B cell (primary cell): ENCODE data around the gene CARMIL1. TPM values are rescaled to one million over a fixed set of nuclear protein-coding genes. Genes with fewer than 3 reads are reported as not detected.

Experiments used
- ATAC-seq: fragments of 200-7000 bp; cut with Tn5 transposase; one replicate; pipeline ENCODE4 v1.10.0; 2021; ENCODE audit warnings: low read depth, mild to moderate bottlenecking, moderate number of reproducible peaks, moderate library complexity
- CTCF ChIA-PET: fragments of 350-600 bp; sonication (Branson Sonifier 250); formaldehyde crosslinking; loops from one replicate; lab custom pipeline; 2021; ENCODE audit warnings: antibody characterized with exemption, inconsistent platforms; lab: Charles Lee
- POLR2A ChIA-PET: fragments of 350-600 bp; sonication (Branson Sonifier 250); formaldehyde crosslinking; loops from one replicate; lab custom pipeline; 2021; ENCODE audit warnings: antibody characterized with exemption; lab: Charles Lee
- DNase-seq: peaks from one replicate; pipeline ENCODE4 v3.0.0; 2013
- H2AFZ ChIP-seq: 2 replicates; pipeline ENCODE4 v1.6.1; 2012; ENCODE audit warnings: mild to moderate bottlenecking, low read depth, low read length; ENCODE audit not compliant: insufficient read depth, poor library complexity, severe bottlenecking
- H3K27ac ChIP-seq, 2 donors: 1 replicate in 1 of 2; 2 replicates in 1 of 2; pipeline ENCODE4 v1.5.1; 2012 to 2013; ENCODE audit warnings: low read length in 2 of 2, mild to moderate bottlenecking in 2 of 2, moderate library complexity in 1 of 2
- H3K27me3 ChIP-seq, 4 experiments: fragments of 200-600 bp in 1 of 4; sonication (generic) in 1 of 4; replicated peaks in 1 of 4; 1 replicate in 2 of 4; 2 replicates in 2 of 4; pipeline versions ENCODE4 v1.6.1 to v1.7.0; 2013 to 2016; ENCODE audit warnings: low read length in 3 of 4, mild to moderate bottlenecking in 2 of 4, mixed read lengths in 1 of 4, moderate library complexity in 1 of 4; ENCODE audit not compliant: insufficient read depth in 4 of 4, control insufficient read depth in 3 of 4; ENCODE audit errors: control extremely low read depth in 1 of 4
- H3K36me3 ChIP-seq, 2 experiments: replicated peaks in 1 of 2; 1 replicate in 1 of 2; 2 replicates in 1 of 2; pipeline versions ENCODE4 v1.6.1 to v1.7.1; 2013; ENCODE audit warnings: low read length in 1 of 2; ENCODE audit not compliant: insufficient read depth in 2 of 2, control insufficient read depth in 1 of 2; ENCODE audit errors: control extremely low read depth in 1 of 2, extremely low read depth in 1 of 2
- H3K4me1 ChIP-seq, 2 donors: fragments of 200-600 bp in 1 of 2; sonication (generic) in 1 of 2; 1 replicate in 1 of 2; 2 replicates in 1 of 2; pipeline versions ENCODE4 v1.5.1 to v1.6.1; 2013 to 2017; ENCODE audit warnings: low read length in 2 of 2; ENCODE audit not compliant: control insufficient read depth in 2 of 2, insufficient read depth in 2 of 2
- H3K4me2 ChIP-seq: replicated peaks from 2 replicates; pipeline ENCODE3; 2012; ENCODE audit warnings: mild to moderate bottlenecking, low read depth, low read length; ENCODE audit not compliant: poor library complexity, severe bottlenecking
- H3K4me3 ChIP-seq, 5 experiments: fragments of 200-600 bp in 1 of 5; sonication (generic) in 1 of 5; 1 replicate in 3 of 5; 2 replicates in 2 of 5; pipeline versions ENCODE4 v1.5.1 to v1.7.0; 2011 to 2016; ENCODE audit warnings: low read length in 4 of 5, mild to moderate bottlenecking in 4 of 5, low read depth in 2 of 5, control low read depth in 1 of 5, moderate library complexity in 1 of 5; ENCODE audit not compliant: insufficient read depth in 1 of 5; ENCODE audit errors: control extremely low read depth in 1 of 5, extremely low read depth in 1 of 5
- H3K79me2 ChIP-seq: fragments of 200-600 bp; sonication (generic); one replicate; pipeline ENCODE4 v1.6.0; 2016; ENCODE audit warnings: low read length; ENCODE audit not compliant: control insufficient read depth, insufficient read depth
- H3K9ac ChIP-seq: fragments of 200-600 bp; sonication (generic); 2 replicates; pipeline ENCODE4 v1.6.1; 2017; ENCODE audit warnings: mild to moderate bottlenecking, low read length, moderate library complexity
- H3K9me3 ChIP-seq, 3 donors: one replicate each; pipeline versions ENCODE4 v1.6.1 to v1.7.1; 2013; ENCODE audit warnings: low read length in 2 of 3; ENCODE audit not compliant: control insufficient read depth in 2 of 3, insufficient read depth in 1 of 3; ENCODE audit errors: control extremely low read depth in 1 of 3
- H4K20me1 ChIP-seq: 2 replicates; pipeline ENCODE4 v1.6.0; 2012; ENCODE audit warnings: mild to moderate bottlenecking, low read length; ENCODE audit not compliant: insufficient read depth, control insufficient read depth, poor library complexity, severe bottlenecking
- H3K27ac Mint-ChIP-seq: one replicate; pipeline ENCODE4 v1.8.0; 2021; ENCODE audit warnings: mixed read lengths
- H3K27me3 Mint-ChIP-seq: one replicate; pipeline ENCODE4 v1.8.0; 2021; ENCODE audit warnings: mixed read lengths
- H3K4me1 Mint-ChIP-seq: one replicate; pipeline ENCODE4 v1.8.0; 2021; ENCODE audit warnings: mixed read lengths
- H3K4me3 Mint-ChIP-seq: one replicate; pipeline ENCODE4 v1.8.0; 2021; ENCODE audit warnings: mixed read lengths
- H3K9me3 Mint-ChIP-seq: one replicate; pipeline ENCODE4 v1.8.0; 2022; ENCODE audit warnings: mixed read lengths; ENCODE audit not compliant: insufficient read depth
- CTCF ChIP-seq: fragments of 200-600 bp; IDR thresholded peaks from one replicate; pipeline ENCODE4 v1.8.0; 2022; ENCODE audit warnings: antibody characterized with exemption, mild to moderate bottlenecking
- EZH2 ChIP-seq: IDR thresholded peaks from 2 replicates; pipeline ENCODE4 v1.6.1; 2012; ENCODE audit warnings: borderline replicate concordance, low read depth, mild to moderate bottlenecking, moderate library complexity, low read length; ENCODE audit not compliant: insufficient read depth, poor library complexity, severe bottlenecking
- WGBS: methylation state at CpG from one replicate; pipeline ENCODE4 v1.1.5; 2013; ENCODE audit warnings: missing lambda C conversion rate; ENCODE audit not compliant: insufficient coverage; 5-methylcytosine and 5-hydroxymethylcytosine counted together
- intact Hi-C: fragments of 100-400 bp; cut with micrococcal nuclease; formaldehyde crosslinking; loops from one replicate; pipeline ENCODE4 v1.10.0; 2022
- polyA plus RNA-seq: library from polyadenylated mRNA; depleted of rRNA; stranded (reverse); fragments of >200 nt; gene quantifications from 2 replicates; pipeline ENCODE4 v1.2.3, GENCODE V29; 2012
- total RNA-seq, 2 donors: library from RNA; stranded (reverse); fragments of 120-200 nt in 1 of 2; gene quantifications; 1 replicate in 1 of 2; 2 replicates in 1 of 2; pipeline versions ENCODE4 v1.2.3 to v1.2.4, GENCODE V29; 2013 to 2022

The CARMIL1 gene
- total and polyA plus RNA-seq, 2 donors (not counting 1 experiment from before 2014, with no cell fraction given) = 7.5 to 11.0 TPM

- Histone ChIP-seq H3K27me3 (no peaks in the 10 kb centered on the region), H2AFZ (no peak overlapping the region), H3K4me1 (no peaks in the 10 kb centered on the region), H3K79me2 (no peaks in the 10 kb centered on the region), H3K4me2 (no peak overlapping the region), H3K4me3 (no peak overlapping the region), H3K9me3 (no peaks in the 10 kb centered on the region), H3K36me3 (no peaks in the 10 kb centered on the region), H4K20me1 (no peaks in the 10 kb centered on the region), H3K9ac (no peak overlapping the region), H3K27ac (no peak overlapping the region)
- Mint-ChIP-seq H3K9me3 (no peaks in the 10 kb centered on the region), H3K27me3 (no peaks in the 10 kb centered on the region), H3K4me1 (no peaks in the 10 kb centered on the region), H3K4me3 (no peak overlapping the region), H3K27ac (no peak overlapping the region)
- CTCF ChIA-PET = interaction anchor here (3.4 kb wide), 1 partner anchor 11 kb away, joined by 18 read pairs; no protein-coding TSS in a partner anchor
- no peak for ATAC-seq
- TF ChIP-seq CTCF (no peak), EZH2 (no peak)
- intact Hi-C loops = no loop called here
- DNase-seq = no peak
- POLR2A ChIA-PET = interaction anchor here (0.6 kb wide), 2 partner anchors 13 to 532 kb away, joined by 3 read pairs; no protein-coding TSS in a partner anchor
Observed at GRCh38 chr6:25544833-25545232, 265.7 kb downstream of the CARMIL1 start.

GRCh38 chr6:25547797-25548196, 268.6 kb downstream of the CARMIL1 start:
- Histone ChIP-seq H3K9ac (no peak overlapping the region), H3K27ac (no peak overlapping the region), H2AFZ (no peak overlapping the region), H3K4me2 (no peak overlapping the region), H3K4me1 (peaks cover 4 to 8% of the 10 kb centered on the region in 2 donors), H3K4me3 (no peak overlapping the region), H3K36me3 (no peaks in the 10 kb centered on the region), H3K27me3 (no peaks in the 10 kb centered on the region), H3K79me2 (no peaks in the 10 kb centered on the region), H3K9me3 (no peaks in the 10 kb centered on the region), H4K20me1 (no peaks in the 10 kb centered on the region)
- intact Hi-C loops = no loop called here
- H3K27me3 Mint-ChIP-seq = no peaks in the 10 kb centered on the region
- no peak for ATAC-seq
- no peaks in the 10 kb centered on the region for H3K9me3 Mint-ChIP-seq
- DNase-seq = no peak
- H3K4me1 Mint-ChIP-seq = peaks cover 7% of the 10 kb centered on the region
- 40% methylated on average over 1 of the region's 2 CpGs for WGBS
- CTCF ChIA-PET = interaction anchor here (1.1 to 3.4 kb wide), 3 partner anchors 8 to 280 kb away, joined by 3 to 18 read pairs (median 4); no protein-coding TSS in a partner anchor
- TF ChIP-seq CTCF (no peak), EZH2 (no peak)
- H3K27ac Mint-ChIP-seq = no peak overlapping the region
- POLR2A ChIA-PET = no interaction called here
- H3K4me3 Mint-ChIP-seq = no peak overlapping the region
